Measurements from ENCODE around the gene RALB.

The RALB gene

GRCh38 chr2:120223034-120223912 lies 29.4 kb upstream of the RALB start, which contains the start of gene TMEM185B (continued):
- no peak for TF ChIP-seq BCL6B (tag by site-specific recombination; IDR thresholded peaks at IDR 0.05)
- no peak for TF ChIP-seq ZNF521 (tag by site-specific recombination; IDR thresholded peaks at IDR 0.05)
- TF ChIP-seq ZNF16 (tag by site-specific recombination; IDR thresholded peaks at IDR 0.05; ENCODE audit: low read depth): no peak
- peak; percentile 59 for TF ChIP-seq ZNF335 (tag by site-specific recombination; conservative IDR thresholded peaks at IDR 0.05)
- TF ChIP-seq BCL11A (tag by site-specific recombination; IDR thresholded peaks at IDR 0.05; ENCODE audit: low read depth): no peak
- peak; percentile 35; the same call in 1 of the 2 replicates for TF ChIP-seq ZNF629 (tag by site-specific recombination; IDR thresholded peaks at IDR 0.05)
- peak; percentile 49; the same call in 1 of the 2 replicates for TF ChIP-seq SP7 (tag by site-specific recombination; IDR thresholded peaks at IDR 0.05)
- peak; percentile 76 for TF ChIP-seq ZNF398 (tag by site-specific recombination; IDR thresholded peaks at IDR 0.05)
- TF ChIP-seq ZBTB44 (tag by site-specific recombination; IDR thresholded peaks at IDR 0.05): peak; percentile 45; the same call in 1 of the 2 replicates
- peak; percentile 76 for TF ChIP-seq ZBTB11 (tag by site-specific recombination; conservative IDR thresholded peaks at IDR 0.05; ENCODE audit: low read depth)
- TF ChIP-seq IKZF3 (tag by site-specific recombination; IDR thresholded peaks at IDR 0.05): peak; percentile 47
- TF ChIP-seq GFI1B (tag by site-specific recombination; IDR thresholded peaks at IDR 0.05): no peak
- peak; percentile 88; the same call in 1 of the 2 replicates for TF ChIP-seq HOXC10 (CRISPR knock-in tag; IDR thresholded peaks at IDR 0.05)
- TF ChIP-seq OVOL3 (tag by site-specific recombination; IDR thresholded peaks at IDR 0.05): no peak
- TF ChIP-seq ZNF792 (tag by site-specific recombination; IDR thresholded peaks at IDR 0.05): no peak
- peak; percentile 79 for TF ChIP-seq ZBTB26 (tag by site-specific recombination; optimal IDR thresholded peaks at IDR 0.05)
- TF ChIP-seq, protein P1, sequence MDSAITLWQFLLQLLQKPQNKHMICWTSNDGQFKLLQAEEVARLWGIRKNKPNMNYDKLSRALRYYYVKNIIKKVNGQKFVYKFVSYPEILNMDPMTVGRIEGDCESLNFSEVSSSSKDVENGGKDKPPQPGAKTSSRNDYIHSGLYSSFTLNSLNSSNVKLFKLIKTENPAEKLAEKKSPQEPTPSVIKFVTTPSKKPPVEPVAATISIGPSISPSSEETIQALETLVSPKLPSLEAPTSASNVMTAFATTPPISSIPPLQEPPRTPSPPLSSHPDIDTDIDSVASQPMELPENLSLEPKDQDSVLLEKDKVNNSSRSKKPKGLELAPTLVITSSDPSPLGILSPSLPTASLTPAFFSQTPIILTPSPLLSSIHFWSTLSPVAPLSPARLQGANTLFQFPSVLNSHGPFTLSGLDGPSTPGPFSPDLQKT (IDR thresholded peaks at IDR 0.05; ENCODE audit: borderline replicate concordance, low read depth, low read length): peak; percentile 58; the same call in 1 of the 2 replicates
- no peak for TF ChIP-seq ZNF214 (tag by site-specific recombination; IDR thresholded peaks at IDR 0.05; ENCODE audit: borderline replicate concordance)
- TF ChIP-seq OSR2 (tag by site-specific recombination; IDR thresholded peaks at IDR 0.05): no peak
- TF ChIP-seq ZNF114 (tag by site-specific recombination; IDR thresholded peaks at IDR 0.05): no peak
- no peak for TF ChIP-seq ZNF391 (tag by site-specific recombination; IDR thresholded peaks at IDR 0.05; ENCODE audit: borderline replicate concordance, low read depth)
- peak; percentile 76 for TF ChIP-seq ZIC2 (tag by site-specific recombination; IDR thresholded peaks at IDR 0.05)
- TF ChIP-seq KLF9 (tag by site-specific recombination; IDR thresholded peaks at IDR 0.05; ENCODE audit: low read depth): peak; percentile 85
- TF ChIP-seq ZNF416 (tag by site-specific recombination; IDR thresholded peaks at IDR 0.05): no peak
- TF ChIP-seq ZNF561 (tag by site-specific recombination; IDR thresholded peaks at IDR 0.05; ENCODE audit: borderline replicate concordance): peak; percentile 27; the same call in 1 of the 2 replicates
- peak; percentile 56; the same call in 1 of the 2 replicates for TF ChIP-seq PATZ1 (tag by site-specific recombination; IDR thresholded peaks at IDR 0.05)

Data from HEK293 (cell line).